ENCODE data around the gene TLN1. TPM values are rescaled to one million over a fixed set of nuclear protein-coding genes. Genes with fewer than 3 reads are reported as not detected.

Gene TLN1
- total RNA-seq, 1 donor from 2014 or later, result 164 TPM

GRCh38 chr9:35653611-35654010 is 78.4 kb downstream of the TLN1 start:
- no peak for DNase-seq (ENCODE audit: extremely low spot score, unreplicated experiment)
- TF ChIP-seq CTCF (conservative IDR thresholded peaks at IDR 0.05), result no peak
- Mint-ChIP-seq H3K27me3 (peaks cover 6% of the 10 kb centered on the region), H3K9me3 (no peaks in the 10 kb centered on the region), H3K4me1 (ENCODE audit: unreplicated experiment) (peaks cover 19% of the 10 kb centered on the region), H3K36me3 (peaks cover 5% of the 10 kb centered on the region), H3K4me3 (no peak overlapping the region), H3K27ac (no peak overlapping the region)

GRCh38 chr9:35652829-35653209 is 79.2 kb downstream of the TLN1 start:
- Mint-ChIP-seq H3K4me3 (no peak overlapping the region), H3K27me3 (peaks cover 4% of the 10 kb centered on the region), H3K4me1 (ENCODE audit: unreplicated experiment) (peaks cover 23% of the 10 kb centered on the region), H3K27ac (no peak overlapping the region), H3K36me3 (peaks cover 2% of the 10 kb centered on the region), H3K9me3 (no peaks in the 10 kb centered on the region)
- no peak for TF ChIP-seq CTCF (conservative IDR thresholded peaks at IDR 0.05)
- no peak for DNase-seq (ENCODE audit: extremely low spot score, unreplicated experiment)

GRCh38 chr9:35651956-35652828 is 79.8 kb downstream of the TLN1 start:
- no peak for TF ChIP-seq CTCF (conservative IDR thresholded peaks at IDR 0.05)
- peak overlapping the region; percentile 65 for H3K27ac Mint-ChIP-seq
- no peak overlapping the region for H3K4me3 Mint-ChIP-seq
- DNase-seq (ENCODE audit: extremely low spot score, unreplicated experiment), result no peak
- H3K36me3 Mint-ChIP-seq, result no peaks in the 10 kb centered on the region
- no peaks in the 10 kb centered on the region for H3K9me3 Mint-ChIP-seq
- peaks cover 27% of the 10 kb centered on the region for H3K4me1 Mint-ChIP-seq (ENCODE audit: unreplicated experiment)
- H3K27me3 Mint-ChIP-seq, result no peaks in the 10 kb centered on the region

GRCh38 chr9:35650341-35651158 is 81.4 kb downstream of the TLN1 start, which contains the start of gene SIT1:
Gene SIT1, minus strand, starts transcription at chr9:35650931. Its CDS starts 78 bp downstream, at chr9:35650853.
- no peak within 1 kb of the TSS for H3K4me3 Mint-ChIP-seq

More at GRCh38 chr9:35650341-35651158, 81.4 kb downstream of the TLN1 start, which contains the start of gene SIT1:
- H3K27ac Mint-ChIP-seq, result peak within 1 kb of the TSS; percentile 65
- TF ChIP-seq CTCF (conservative IDR thresholded peaks at IDR 0.05), result no peak
- H3K36me3 Mint-ChIP-seq, result no peaks in the 10 kb centered on the region
- H3K27me3 Mint-ChIP-seq, result no peaks in the 10 kb centered on the region
- no peaks in the 10 kb centered on the region for H3K9me3 Mint-ChIP-seq
- H3K4me1 Mint-ChIP-seq (ENCODE audit: unreplicated experiment), result peaks cover 17% of the 10 kb centered on the region
- no peak for DNase-seq (ENCODE audit: extremely low spot score, unreplicated experiment)
